ENCODE results near the gene RWDD1.
"Not testable (repeated sequence)": the region's sequence is repeated elsewhere in the genome, so short reads cannot be mapped to it uniquely, and the experiment has no call there.

The RWDD1 gene

DNA sequence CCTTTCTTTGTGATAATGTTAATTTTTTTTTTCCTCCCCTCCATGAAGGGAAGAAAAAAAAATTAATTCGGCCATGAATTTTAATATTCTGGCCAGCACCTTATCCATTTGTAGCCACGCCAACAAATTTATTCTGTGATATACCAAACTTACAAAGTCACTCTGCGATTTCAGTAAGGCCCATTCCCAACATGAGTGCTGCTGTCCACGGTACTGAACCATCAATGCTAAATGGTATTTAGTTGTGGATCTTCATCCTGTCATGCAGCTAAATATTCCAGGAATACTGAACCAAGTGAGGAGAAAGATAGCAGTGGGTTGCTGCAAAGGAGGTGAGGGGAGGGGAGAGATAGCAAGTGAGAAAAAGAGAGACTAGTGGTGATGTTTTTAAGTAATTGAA lies 25.5 kb downstream of the RWDD1 start:
- in situ Hi-C loops (cut with MboI; ENCODE audit: low sequenced_read_pairs), result no loop called here

DNA sequence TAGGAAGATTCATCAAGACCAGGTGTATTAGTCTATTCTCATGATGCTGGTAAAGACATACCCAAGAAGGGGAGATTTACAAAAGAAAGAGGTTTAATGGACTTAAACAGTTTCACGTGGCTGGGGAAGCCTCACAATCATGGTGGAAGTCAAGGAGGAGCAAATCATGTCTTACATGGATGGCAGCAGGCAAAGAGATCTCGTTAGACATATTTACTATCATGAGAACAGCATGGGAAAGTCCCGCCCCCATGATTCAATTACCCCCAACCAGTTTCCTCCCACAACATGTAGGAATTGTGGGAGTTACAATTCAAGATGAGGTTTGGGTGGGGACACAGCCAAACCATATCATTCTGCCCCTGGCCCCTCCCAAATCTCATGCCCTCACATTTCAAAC lies 32.6 kb downstream of the RWDD1 start:
- in situ Hi-C loops (cut with MboI; ENCODE audit: low sequenced_read_pairs), result not testable (repeated sequence)

DNA sequence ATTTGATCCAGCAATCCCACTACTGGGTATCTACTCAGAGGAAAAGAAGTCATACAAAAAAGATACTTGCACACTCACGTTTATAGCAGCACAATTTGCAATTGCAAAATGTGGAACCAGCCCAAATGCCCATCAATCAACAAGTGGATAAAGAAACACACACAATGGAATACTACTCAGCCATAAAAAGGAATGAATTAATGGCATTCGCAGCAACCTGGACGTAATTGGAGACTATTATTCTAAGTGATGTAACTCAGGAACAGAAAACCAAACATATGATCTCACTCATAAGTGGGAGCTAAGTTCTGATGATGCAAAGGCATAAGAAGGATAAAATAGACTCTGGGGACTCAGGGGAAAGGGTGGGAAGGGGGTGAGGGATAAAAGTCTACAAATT lies 33.6 kb downstream of the RWDD1 start:
- in situ Hi-C loops (cut with MboI; ENCODE audit: low sequenced_read_pairs), result not testable (repeated sequence)

DNA sequence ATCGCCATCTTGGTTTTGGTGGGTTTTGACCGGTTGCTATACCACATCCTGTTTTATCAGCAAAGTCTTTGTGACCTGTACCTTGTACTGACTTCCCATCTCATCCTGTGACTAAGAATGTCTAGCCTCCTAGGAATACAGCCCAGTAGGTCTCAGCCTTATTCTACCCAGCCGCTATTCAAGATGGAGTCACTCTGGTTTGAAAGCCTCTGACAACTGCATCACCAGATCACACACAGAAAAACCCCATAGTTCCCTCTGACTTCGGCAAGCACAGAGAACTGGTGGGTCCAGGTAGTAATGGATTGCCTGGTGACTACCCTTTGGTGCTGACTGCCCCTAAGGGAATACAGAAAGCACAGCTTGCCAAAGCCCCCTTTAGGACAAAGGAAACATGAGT lies 34.6 kb downstream of the RWDD1 start:
- in situ Hi-C loops (cut with MboI; ENCODE audit: low sequenced_read_pairs), result no loop called here

DNA sequence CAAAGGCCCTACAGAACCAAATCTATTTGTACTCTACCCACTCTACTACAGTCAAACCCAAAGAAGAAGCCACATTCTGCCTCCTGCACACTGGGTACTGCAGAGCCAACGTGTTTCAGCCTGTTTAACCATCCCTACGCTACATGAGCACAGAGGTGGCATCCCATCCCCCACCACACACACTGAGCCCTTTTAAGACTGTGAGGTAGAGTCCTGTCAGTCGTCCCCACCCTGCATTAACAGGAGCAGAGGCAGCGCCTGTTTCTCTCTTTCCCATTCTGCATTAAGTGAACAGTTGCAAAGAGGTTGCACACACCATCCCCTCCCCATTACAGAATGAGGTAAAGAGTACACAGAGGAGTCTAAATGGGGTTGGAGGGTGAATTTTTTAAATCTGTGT lies 39.8 kb downstream of the RWDD1 start:
- in situ Hi-C loops (cut with MboI; ENCODE audit: low sequenced_read_pairs), result no loop called here

DNA sequence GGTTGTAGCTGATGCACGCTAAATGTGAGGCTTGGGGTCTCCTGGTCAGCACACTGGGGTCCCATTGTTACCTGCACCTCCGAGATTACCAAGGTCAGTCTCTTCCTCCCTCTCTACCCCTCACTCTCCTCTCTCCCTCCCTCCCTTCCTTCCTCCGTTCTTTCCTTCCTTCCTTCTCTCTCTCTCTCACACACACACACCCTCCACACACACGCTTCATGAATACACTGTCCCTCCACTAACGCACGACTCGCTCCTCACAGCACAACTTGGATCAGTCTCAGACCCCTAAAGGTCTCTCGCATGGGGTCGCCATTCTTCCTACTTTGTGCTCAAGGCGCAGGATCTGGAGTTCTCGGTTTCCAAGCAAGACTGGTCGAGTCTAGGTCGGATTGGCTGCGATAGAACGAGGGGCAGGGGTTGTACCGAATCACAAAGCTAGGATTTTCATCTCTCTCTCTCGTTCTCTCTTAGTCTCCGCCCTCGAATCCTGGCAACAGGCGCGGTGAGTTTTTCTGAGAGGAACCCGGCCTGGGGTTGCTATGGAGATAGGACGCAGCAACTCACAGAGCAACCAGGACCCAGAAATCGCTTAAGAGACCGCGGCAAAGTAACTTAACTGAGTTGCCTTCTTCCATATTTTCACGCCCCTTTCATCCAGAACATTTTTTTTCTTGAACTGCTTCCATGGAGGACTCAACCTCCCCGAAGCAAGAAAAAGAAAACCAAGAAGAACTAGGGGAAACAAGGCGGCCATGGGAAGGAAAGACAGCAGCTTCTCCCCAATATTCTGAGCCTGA lies 44.8 kb downstream of the RWDD1 start, which contains the start of gene RSPH4A:
Gene RSPH4A, plus strand, starts transcription at position 543 of the 800 bp plus-strand sequence. Its CDS starts 145 bp downstream, at position 688.
- in situ Hi-C loops (cut with MboI; ENCODE audit: low sequenced_read_pairs), result no loop called here

DNA sequence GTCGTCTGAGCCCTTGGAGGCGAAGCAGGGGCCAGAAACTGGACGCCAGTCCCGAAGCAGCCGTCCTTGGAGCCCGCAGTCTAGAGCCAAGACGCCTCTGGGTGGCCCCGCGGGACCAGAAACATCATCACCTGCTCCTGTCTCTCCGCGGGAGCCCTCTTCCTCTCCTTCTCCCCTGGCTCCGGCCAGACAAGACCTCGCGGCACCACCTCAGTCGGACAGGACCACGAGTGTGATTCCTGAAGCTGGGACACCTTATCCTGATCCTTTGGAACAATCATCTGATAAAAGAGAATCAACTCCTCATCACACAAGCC lies 45.4 kb downstream of the RWDD1 start:
- in situ Hi-C loops (cut with MboI; ENCODE audit: low sequenced_read_pairs), result no loop called here

DNA sequence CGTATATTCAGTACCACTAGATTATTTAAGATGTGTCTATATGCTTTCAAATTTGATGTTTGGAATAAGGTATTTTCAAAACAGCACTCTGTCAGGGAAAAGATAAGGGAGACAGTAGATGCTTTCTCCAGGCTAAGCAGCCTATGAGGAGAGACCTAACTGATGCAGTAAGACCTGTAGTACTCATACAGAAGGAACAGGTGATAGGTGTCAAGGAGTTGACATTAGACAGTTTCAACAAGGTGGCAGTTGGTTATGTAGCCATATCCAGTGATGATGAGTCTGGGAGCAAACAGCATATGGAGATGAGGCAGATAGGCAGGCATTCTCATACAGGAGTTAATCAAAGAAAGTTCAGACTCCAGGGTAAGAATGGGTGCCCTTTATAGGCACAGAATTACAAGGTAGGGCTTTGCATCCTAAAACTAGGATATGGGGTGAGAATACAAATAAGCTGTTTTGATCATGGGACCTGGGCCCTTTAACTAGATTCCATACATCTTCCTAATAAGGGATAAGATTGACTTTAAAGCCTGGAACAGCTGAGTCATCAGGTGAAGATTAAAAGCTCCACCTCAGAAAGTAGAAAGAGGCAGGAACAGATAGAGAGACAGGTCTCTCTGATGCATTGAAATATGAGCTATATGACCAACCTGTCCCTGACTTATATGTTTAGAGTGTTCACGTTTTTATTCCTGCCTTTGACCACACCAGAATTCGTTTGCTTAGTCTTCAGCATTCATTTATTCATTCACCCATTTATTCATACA lies 52.9 kb downstream of the RWDD1 start:
- in situ Hi-C loops (cut with MboI; ENCODE audit: low sequenced_read_pairs), result no loop called here

DNA sequence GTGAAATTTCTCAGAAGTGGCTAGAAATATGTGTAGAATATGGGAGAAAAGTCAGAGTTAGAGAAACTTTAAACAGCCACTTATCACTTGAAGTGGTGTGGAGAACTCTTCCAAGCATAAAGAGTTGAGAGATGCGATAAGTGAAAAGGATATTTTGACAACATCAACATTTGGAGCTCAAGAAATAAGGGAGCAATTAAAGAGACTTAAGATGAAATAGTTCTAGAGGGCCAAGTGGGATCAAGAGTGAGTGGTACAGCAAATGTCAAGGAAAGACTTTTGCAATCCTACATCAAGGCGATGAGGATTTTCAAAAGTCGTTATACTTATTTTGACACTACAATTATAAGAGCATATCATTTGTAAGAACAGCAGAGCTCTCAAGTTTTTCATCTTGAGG lies 54.6 kb downstream of the RWDD1 start:
- in situ Hi-C loops (cut with MboI; ENCODE audit: low sequenced_read_pairs), result no loop called here

DNA sequence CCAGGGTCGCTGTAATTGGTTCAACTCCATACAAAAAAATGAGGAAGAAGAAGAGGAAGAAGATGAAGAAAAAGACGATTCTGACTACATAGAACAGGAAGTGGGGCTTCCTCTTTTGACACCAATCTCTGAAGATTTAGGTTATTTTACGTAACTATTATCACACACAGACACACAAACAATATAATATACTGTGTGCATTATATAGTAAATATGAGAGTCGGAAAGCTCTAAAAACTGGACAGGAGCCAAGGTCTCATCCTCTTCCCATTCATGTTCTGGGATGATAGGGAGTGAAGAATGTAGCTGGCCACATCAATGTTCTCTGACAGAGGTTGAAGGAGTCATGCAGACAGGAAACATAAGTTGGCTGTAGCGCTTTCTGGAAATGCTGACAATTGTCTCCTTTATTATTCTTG lies 58.3 kb downstream of the RWDD1 start:
- in situ Hi-C loops (cut with MboI; ENCODE audit: low sequenced_read_pairs), result no loop called here

DNA sequence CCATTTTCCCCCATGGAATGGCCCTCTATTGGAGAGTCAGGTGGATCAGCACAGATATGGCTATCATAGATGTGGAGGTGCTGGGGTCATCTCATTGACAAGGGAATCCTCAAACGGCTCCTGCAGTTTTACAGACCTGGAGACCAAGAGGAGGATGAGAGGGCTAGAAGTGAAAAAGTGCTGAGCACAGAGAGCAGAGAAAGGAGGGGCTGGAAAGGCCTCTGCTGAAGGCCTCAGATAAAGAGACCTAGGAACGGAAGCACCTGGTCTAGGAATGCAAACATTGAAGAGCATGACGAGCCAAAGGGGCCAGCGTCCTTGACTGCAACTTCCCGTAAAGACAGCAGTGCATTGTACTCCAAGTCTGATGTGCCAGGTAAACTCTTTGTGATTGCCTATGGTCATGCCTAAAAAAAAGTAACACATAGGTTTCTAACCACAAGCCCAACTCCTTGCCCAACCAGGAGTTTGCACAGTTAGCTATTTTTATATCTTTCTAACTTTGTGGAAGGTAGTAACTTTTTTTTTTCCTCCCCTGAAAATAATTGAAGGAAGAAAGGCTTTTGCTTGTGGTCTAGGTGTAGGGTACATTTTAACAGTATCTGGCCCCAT lies 60.2 kb downstream of the RWDD1 start:
- in situ Hi-C loops (cut with MboI; ENCODE audit: low sequenced_read_pairs), result no loop called here

DNA sequence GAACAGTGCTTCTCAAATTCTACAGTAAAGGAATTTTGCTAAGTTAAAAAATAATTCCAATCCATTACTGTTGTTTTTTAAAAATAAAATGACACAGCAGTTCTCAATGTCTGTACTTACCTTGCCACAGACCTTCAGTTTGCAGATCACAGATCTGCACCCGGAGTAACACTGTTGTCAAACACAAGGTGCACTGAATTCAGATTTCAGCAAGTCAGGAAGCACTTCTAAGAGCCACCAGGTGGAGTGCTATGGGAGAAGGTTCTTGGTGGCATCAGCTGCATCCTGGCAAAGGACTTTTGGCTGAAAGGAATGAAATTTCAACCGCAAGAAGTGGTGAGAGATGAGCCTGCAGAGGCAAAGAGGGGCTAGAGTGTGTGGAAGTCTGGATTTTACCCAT lies 62.4 kb downstream of the RWDD1 start:
- in situ Hi-C loops (cut with MboI; ENCODE audit: low sequenced_read_pairs), result no loop called here
